Measurements from ENCODE around the gene WRAP73. TPM values are rescaled to one million over a fixed set of nuclear protein-coding genes. Genes with fewer than 3 reads are reported as not detected.

Gene WRAP73
- total RNA-seq, 1 donor from 2014 or later: 20.5 TPM

GRCh38 chr1:3606779-3607702 lies 42.9 kb downstream of the WRAP73 start:
- no peak for TF ChIP-seq CTCF (IDR thresholded peaks at IDR 0.05)
- DNase-seq (ENCODE audit: extremely low spot score, unreplicated experiment): no peak
- Mint-ChIP-seq H3K9me3 (ENCODE audit: unreplicated experiment) (no peaks in the 10 kb centered on the region), H3K4me3 (ENCODE audit: unreplicated experiment) (no peak overlapping the region), H3K36me3 (ENCODE audit: unreplicated experiment) (no peaks in the 10 kb centered on the region), H3K27ac (ENCODE audit: unreplicated experiment) (no peak overlapping the region), H3K4me1 (ENCODE audit: unreplicated experiment) (peaks cover 20% of the 10 kb centered on the region), H3K27me3 (ENCODE audit: unreplicated experiment) (no peaks in the 10 kb centered on the region)

- peaks cover 14% of the 10 kb centered on the region for H3K4me1 Mint-ChIP-seq (ENCODE audit: unreplicated experiment)
- TF ChIP-seq CTCF (IDR thresholded peaks at IDR 0.05): no peak
- no peak for DNase-seq (ENCODE audit: extremely low spot score, unreplicated experiment)
These were observed 44.7 kb downstream of the WRAP73 start for GRCh38 chr1:3604997-3605823.

DNA sequence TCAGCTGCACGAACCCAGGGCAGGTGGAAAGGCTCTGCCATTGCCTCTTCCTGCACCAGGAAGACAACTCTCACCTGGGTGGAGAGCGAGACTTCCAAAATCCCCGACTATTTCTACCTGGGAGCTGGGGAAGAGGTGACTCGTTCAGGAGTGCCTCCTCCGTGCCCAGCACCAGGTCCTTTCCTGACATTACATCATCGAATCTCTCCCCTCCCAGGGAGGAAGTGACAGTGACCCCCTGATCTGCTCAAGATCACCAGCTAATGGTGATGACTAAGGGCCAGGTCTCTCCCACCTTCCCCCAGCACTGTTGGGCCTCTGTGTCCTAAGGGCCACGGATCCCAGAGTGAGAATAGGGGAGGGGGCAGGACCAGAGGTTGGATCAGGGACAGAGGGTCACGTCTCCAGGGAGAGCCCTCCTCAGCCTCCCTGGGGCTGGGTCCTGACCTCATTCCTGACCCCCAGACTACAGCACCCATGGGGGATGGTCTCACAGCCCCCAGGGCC lies 45.4 kb downstream of the WRAP73 start:
- Mint-ChIP-seq H3K27me3 (ENCODE audit: unreplicated experiment) (no peaks in the 10 kb centered on the region), H3K9me3 (ENCODE audit: unreplicated experiment) (no peaks in the 10 kb centered on the region), H3K36me3 (ENCODE audit: unreplicated experiment) (no peaks in the 10 kb centered on the region), H3K4me3 (ENCODE audit: unreplicated experiment) (no peak overlapping the region), H3K4me1 (ENCODE audit: unreplicated experiment) (peaks cover 9% of the 10 kb centered on the region), H3K27ac (ENCODE audit: unreplicated experiment) (no peak overlapping the region)
- no peak for TF ChIP-seq CTCF (IDR thresholded peaks at IDR 0.05)
- no peak for DNase-seq (ENCODE audit: extremely low spot score, unreplicated experiment)

More at GRCh38 chr1:3604997-3605823, 44.7 kb downstream of the WRAP73 start:
- Mint-ChIP-seq H3K4me3 (ENCODE audit: unreplicated experiment) (no peak overlapping the region), H3K36me3 (ENCODE audit: unreplicated experiment) (no peaks in the 10 kb centered on the region), H3K9me3 (ENCODE audit: unreplicated experiment) (no peaks in the 10 kb centered on the region), H3K27me3 (ENCODE audit: unreplicated experiment) (no peaks in the 10 kb centered on the region), H3K27ac (ENCODE audit: unreplicated experiment) (no peak overlapping the region)

- Mint-ChIP-seq H3K4me3 (ENCODE audit: unreplicated experiment) (no peak overlapping the region), H3K36me3 (ENCODE audit: unreplicated experiment) (no peaks in the 10 kb centered on the region), H3K4me1 (ENCODE audit: unreplicated experiment) (peaks cover 2% of the 10 kb centered on the region), H3K27ac (ENCODE audit: unreplicated experiment) (no peak overlapping the region), H3K9me3 (ENCODE audit: unreplicated experiment) (no peaks in the 10 kb centered on the region), H3K27me3 (ENCODE audit: unreplicated experiment) (no peaks in the 10 kb centered on the region)
- TF ChIP-seq CTCF (IDR thresholded peaks at IDR 0.05): no peak
- no peak for DNase-seq (ENCODE audit: extremely low spot score, unreplicated experiment)
These were observed 46.1 kb downstream of the WRAP73 start for GRCh38 chr1:3603571-3604467.
